Measurements from ENCODE around the gene SIRT2.

Gene SIRT2

GRCh38 chr19:38920602-38921419, 21.4 kb upstream of the SIRT2 start:
- DNase-seq, result no peak

DNA sequence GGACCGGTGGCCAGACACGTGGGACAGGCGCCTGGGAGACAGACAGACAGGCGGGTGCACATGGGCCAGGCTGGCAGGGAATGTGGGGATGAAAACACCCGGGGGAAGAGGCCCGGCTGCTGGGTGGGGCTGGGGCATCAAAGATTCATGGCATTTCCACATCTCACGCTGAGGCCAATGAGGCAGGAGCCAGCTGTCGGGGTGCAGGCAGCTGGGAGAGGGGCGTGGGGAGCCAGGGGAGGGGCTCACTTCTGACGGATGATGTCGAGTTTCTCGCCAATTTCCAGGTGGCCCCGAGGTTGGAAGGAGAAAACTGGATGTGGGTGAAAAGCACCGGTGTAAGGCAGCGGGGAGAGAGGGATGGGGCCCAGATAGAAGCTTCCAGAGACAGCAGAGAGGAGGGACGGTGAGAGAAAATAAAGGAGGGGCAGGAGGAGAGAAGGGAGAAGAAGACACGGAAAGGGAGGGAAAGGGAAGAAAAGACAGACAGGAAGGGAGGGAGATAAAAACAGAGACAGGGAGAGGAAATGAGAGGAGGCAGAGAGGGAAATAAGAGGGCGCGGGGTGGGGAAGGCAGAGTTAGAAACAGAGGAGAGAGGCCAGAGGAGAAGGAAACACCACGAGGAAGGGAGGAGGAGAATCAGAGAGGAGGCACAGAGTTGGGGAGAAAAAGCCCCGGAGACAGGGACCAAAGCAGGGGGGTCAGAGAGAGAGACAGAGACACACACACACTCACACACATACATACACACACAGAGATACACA, 20.6 kb upstream of the SIRT2 start:
- no peak for DNase-seq

GRCh38 chr19:38918526-38918925, 19.1 kb upstream of the SIRT2 start:
- no peak for DNase-seq

- no peak for DNase-seq
Measured at GRCh38 chr19:38917921-38918491, 18.6 kb upstream of the SIRT2 start.

DNA sequence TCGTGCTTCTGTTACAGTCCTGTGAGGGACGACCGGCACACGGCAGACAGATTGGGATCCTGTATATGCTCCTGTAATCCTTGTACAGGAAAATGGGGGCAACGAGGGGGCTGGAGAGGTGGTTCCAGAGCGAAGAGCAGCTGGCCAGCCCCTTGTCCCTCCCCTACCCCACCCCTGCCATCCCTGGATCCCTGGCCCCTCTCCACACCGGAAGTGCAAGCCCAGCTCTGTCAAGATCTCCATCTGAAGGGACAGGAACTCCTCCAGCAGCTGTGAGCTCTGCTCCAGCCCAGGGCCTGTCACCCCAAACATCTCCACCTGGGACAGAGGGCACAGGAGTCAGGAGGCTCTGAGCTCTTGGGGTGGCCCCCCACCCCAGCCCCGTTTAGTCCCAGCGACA, 18.1 kb upstream of the SIRT2 start:
- no peak for DNase-seq

DNA sequence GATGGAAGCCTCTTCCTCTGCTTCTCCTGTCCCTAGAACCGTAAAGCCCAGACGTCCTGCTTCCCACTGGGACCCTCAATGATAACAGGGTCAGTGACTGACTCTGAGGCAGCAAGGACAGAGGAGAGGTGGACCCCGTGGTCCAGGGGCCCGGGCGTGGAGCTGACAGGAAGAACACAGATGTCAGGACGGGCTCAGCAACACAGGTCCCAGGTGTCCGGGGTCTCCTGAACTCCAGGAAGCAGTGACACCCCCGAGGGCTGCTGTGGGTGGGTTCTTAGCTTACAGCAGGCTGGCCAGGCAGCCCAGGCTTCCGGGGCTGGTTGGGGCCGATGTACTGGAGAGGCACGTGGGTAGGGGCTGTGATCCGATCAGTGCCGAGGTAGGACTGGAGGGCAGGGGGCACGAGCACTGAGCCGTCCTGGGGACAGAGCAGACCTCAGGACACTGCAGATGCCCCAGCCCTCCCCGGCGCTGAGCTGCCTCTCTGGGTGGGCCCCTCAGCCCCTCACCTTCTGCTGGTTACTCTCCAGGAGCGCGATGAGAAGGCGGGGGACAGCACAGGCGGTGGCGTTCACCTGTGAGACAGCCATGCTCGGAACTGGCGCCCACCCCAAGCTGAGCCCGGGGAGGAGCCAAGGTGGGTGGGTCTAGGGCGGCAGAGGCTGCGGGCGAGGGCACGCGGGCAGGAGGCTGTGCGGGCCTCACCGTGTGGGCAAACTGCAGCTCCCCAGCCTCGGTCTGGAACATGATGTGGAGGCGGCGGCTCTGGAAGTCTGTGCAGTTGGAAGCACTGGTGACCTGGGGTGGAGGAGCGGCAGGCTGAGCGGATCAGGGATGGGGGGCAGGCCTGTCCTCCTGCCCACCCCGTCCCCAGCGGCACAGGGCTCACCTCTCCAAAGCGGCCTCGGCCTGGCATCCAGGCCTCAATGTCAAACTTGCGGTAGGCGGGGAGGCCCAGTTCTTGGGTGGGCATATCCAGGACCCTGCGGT, 16.2 kb upstream of the SIRT2 start:
- no peak for DNase-seq

- DNase-seq, result no peak
Measured at GRCh38 chr19:38913958-38914357, 14.5 kb upstream of the SIRT2 start.

DNA sequence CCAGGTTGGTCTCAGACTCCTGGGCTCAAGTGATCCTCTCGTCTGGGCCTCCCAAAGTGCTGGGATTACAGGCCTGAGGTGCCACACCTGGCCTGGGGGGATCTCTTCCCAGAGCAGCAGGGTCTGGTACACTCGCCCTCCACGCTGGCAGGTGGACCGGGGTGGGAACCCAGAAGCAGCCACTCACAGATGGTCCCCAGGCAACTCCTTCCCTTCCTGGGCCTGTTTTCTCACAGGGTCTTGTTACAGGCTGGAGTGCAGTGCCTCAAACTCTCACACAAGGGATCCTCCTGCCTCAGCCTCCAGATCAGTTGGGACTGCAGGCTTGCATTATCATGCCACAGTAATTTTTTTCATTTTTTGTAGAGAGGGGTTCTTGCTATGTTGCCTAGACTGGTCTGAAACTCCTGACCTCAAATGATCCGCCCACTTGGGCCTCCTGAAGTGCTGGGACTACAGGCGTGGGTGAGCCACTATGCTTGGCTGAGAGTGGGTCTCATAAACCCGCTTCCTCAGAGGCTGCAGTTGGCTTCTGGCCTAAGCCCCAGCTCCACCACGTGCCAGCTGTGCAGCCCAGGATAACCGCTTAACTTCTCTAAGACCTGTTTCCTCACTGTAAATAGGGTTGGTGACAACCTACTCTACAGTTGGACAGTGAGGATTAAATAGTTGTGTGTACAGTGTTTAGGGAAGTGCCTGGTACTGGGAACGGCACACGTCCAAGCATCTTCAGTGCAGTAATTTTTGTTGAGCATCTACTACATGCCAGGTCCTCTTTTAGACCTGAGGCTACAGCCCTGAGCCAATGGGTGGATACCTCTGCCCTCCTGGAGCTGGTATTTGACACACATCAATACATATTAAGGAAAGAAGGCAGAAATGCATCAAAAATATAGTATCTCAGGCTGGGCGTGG, 13.4 kb upstream of the SIRT2 start:
- DNase-seq, result no peak

DNA sequence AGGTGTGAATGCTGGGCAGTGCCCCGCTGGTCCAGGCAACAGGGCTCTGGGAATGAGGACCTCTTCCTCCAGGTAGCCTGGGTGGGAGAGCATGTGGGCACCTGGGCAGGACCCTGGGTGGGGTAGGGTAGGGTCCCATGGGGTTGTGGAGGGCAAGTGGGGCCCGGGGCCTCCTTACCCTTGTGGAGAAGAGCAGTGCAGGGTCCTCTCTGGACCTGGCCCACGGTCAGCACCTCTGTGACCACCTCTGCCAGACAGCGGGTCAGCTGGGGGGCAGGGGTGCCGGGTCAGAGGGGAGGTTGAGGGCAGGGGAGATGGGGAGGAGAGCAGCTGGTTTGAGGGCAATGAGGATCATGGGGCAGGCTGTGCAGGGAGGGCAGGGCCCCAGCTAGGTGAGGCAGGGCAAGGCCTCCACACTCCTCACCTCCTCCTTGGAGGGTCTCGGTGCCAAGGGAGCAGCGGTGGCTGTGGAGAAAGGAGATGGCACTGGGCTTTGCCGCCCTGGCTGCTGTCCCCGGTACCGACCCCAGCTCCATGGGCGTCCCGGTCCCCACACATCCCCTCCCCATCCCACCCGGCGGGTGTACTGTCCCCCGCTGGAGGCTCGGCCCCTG, 12.1 kb upstream of the SIRT2 start:
- DNase-seq, result no peak

DNA sequence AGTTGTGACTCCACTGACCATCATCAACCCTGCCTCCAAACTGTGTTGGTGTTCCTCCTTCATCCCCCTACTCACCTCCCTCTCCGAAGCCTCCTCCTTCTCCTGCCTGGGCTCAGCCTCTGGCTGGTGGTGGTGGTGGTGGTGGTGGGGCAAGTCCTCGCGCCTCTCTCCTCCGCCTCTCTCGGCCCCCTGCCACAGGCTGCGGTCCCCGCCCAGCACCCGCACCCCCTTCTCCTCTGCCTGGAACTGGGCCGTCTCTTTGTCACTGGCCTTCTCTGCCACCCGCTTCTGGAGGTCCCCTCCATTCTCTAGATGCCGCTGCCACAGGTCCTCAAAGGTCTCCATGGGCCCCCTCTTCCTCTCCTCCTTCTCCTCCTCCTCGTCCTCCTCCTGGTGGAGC, 11.1 kb upstream of the SIRT2 start:
- DNase-seq, result no peak

- DNase-seq, result no peak
Measured at GRCh38 chr19:38908911-38909310, 9.5 kb upstream of the SIRT2 start.

GRCh38 chr19:38907670-38908069, 8.3 kb upstream of the SIRT2 start:
- DNase-seq, result no peak

DNA sequence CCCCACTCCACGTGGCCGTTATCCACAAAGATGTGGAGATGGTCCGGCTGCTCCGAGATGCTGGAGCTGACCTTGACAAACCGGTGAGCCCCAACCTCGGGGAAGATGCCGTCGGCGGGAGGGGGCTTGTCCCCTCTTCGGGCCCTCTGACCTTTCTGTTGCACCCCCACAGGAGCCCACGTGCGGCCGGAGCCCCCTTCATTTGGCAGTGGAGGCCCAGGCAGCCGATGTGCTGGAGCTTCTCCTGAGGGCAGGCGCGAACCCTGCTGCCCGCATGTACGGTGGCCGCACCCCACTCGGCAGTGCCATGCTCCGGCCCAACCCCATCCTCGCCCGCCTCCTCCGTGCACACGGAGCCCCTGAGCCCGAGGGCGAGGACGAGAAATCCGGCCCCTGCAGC, 7.8 kb upstream of the SIRT2 start:
- DNase-seq, result no peak

DNA sequence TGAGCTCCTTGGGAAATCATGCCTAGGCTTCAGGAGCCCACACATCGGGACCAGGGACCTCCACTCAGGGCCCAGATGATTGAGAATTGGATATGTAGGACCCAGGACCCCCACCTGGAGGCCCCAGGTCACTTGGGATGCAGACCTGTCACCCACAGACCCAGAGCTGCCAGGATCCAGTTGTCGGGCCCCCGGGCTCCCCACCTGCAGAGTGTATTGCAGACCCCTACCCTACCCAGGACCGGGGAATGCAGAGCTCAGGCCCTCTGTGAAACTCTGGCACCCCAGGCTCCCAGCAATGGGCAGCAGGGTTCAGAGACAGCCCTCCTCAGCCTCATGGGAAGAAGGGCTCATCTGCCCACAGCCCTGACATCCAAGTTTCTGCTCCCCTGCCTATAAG, 6.2 kb upstream of the SIRT2 start:
- no peak for DNase-seq

DNA sequence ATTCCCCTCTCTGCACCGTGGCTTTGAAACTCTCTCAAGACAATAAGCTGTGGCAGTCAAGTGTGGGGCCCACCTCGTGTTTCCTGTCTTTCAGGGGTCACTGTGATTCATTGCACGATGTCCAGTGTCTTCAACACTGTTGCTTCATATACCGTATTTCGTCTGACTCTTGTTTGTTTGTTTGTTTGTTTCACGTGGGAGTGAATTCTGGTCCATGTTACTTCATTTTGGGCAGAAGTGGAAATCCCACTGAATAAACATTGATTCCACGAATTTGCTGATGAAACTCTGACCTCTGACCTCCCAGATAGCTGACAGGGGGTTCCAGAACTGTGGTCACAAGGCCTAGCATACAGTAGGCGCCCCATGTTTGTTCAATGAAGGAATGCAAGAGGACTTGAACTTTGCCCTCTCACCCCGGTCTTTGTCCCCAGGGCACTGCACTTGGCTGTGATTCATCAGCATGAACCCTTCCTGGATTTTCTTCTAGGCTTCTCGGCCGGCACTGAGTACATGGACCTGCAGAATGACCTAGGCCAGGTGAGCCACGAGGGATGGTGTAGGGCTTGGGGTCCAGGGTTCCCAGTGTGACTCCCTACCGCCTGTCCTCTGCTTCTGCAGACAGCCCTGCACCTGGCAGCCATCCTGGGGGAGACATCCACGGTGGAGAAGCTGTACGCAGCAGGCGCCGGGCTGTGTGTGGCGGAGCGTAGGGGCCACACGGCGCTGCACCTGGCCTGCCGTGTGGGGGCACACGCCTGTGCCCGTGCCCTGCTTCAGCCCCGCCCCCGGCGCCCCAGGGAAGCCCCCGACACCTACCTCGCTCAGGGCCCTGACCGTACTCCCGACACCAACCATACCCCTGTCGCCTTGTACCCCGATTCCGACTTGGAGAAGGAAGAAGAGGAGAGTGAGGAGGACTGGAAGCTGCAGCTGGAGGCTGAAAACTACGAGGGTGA, 5.4 kb upstream of the SIRT2 start:
- DNase-seq, result no peak

DNA sequence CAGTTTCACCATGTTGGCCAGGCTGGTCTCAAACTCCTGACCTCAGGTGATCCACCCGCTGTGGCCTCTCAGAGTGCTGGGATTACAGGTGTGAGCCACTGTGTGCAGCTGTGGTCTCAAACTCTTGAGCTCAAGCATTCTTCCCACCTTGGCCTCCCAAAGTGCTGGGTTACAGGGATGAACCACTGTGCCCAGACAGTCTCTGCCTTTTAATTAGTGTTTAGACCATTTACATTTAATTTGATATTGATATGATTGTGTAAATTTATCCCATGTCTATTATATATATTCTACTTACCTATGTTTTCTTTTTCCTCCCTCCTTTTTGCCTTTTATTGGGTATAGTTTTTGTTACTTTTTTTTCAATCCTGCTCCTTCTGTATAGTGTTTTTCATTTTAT, 2.3 kb upstream of the SIRT2 start:
- DNase-seq, result no peak

DNA sequence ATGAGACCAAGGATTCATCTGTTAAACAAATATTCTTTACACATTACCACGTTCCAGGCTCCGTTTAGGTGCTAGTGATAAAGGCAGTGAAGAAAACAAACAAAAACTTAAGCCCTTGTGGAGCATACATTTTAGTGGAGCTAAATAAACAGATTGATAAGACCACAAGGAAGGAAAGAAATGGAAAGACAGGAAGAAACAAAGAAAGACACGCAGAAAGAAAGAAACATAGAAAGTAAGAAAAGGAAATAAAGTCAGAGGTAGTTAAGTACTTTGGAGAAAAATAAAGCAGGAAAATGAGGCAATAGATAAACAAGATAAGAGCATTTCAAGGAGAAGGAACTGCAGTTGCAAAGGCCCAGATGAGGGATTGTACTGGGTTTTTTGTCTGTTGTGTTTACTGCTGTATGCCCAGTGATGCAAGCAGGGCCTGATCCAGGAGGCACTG, 1.3 kb upstream of the SIRT2 start:
- DNase-seq, result no peak

GRCh38 chr19:38900202-38900629, 798 bp upstream of the SIRT2 start:
- DNase-seq, result no peak

- no peak for DNase-seq
Measured at GRCh38 chr19:38898788-38899446, 501 bp downstream of the SIRT2 start.
